GM21786 (cell line): ENCODE data around the gene ZMYM2.

Source experiments
- ATAC-seq: cut with Tn5 transposase; IDR thresholded peaks from one replicate; pipeline ENCODE4 v1.9.1; 2021; ENCODE audit not compliant: unreplicated experiment

ZMYM2 gene

DNA sequence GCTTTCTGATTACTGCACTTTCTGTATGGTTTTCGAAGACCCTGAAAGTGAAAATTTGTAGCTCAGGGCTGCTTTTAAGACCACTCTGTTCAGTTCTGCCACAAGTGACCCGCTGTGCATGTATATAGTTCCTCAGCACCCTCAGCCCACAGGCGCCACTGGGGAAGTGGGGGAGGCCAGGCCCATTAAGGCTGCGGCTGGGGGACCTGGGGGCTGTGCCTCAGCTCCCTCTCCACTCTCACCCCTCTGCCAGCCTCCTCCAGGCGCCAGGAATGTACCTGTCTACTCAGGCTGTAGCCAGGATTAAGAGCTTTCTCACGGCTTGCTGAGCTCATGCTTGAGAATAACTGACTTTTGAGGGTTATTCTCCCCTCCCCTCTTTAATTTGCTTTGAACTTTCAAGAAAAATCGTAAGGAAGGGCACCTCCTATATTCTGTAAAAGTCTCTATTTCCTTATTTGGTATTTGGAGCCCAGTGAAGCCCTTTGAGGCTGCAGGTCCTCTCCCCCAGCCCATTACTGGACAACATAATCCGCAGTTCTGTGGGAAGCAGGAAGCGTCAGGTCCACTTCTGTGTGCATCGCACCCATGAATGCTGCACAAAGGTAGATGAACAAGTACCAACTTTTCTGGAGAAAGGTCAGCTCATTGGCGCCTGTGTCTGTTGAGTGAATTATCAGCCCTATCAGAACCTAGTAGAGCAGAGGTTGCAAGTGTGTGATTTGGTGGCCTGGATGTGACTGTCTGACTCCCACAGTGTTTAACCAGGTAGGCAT, 172.7 kb downstream of the ZMYM2 start:
- ATAC-seq: no peak

DNA sequence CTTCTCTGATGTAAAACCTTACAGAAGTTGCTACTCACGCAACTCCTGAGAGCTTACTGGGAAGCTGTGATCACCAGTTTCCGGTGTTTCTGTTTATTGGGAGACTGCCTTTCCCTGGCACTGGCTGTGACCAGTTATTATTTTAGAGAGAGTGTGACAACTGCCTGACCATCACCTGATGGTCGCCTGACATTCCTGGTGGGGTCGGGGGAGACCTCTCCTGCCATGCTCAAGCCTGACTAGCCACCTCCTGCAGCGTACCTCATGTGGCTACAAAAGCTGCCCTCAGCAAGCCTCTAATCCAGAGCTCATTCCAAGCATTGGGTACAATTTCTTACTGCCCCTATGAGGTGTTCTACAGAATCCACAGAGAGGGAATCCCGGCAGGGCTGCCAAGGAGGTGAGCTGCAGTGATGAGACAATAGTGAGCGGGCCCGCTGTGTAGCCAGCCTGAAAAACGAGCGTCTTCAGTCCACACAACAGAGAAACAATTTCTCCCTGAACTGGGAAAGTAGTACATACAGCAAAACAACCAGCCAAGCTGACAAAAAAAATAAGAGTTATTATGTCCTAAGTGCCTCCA, 173.6 kb downstream of the ZMYM2 start:
- ATAC-seq: no peak

DNA sequence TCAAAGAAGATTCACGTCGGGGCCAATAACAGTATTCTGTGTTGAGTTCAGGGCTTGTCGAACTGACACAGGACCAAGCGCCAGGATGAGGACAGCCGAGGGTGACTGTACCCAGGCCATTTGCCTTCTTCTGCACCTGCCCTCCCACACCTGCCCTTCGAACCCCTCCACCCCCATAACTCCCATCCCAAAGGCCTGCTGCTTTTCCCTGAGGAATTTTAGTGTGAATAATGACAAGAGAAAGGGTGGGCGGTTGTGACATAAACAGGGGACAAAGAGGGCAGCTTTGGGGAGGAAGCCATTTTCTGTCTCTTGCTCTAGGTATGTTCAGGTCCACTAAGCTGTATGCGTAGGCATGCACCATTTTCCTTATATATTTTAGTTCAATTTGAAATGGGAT, 176.2 kb downstream of the ZMYM2 start:
- no peak for ATAC-seq

DNA sequence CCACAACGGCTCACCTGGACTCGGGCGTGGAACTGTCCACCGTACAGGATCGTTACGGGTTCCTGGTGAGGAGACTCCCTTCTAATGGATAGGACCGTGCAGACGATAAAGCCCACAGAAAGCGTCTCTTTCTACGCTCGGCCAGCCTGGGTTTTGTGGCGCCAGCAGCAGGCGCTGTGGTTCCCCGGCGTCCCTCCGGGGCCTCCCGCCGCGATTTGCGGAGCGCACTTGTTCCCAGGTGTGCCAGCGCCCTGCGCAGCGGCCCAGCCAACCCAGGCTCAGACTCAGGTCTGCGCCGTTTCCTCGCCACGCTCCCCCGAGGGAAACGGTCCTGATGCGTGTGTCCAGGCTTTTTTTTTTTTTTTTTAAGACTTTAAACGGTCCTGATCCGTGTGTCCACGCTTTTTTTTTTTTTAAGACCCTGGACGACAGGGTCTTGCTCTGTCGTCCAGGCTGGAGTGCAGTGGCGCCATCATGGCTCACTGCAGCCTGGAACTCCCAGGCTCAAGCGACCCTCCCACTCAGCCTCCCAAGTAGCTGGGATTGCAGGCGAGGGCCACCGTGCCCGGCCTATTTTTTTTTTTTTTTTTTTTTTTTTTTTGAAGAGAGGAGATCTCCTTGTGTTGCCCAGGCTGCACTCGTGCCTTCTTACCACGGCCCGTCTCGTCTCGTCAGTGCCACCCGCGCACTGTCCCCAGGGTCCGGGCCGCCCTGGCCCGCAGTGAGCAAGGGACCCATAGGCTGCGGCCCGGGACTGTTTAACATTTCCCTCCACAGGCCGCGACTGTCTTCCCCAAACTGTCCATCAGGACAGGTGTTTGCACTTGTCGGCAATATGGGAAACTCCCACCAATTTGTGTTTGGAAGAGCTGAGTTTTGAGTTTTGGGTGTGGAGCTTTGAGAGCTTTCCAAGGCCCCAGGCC, 178.5 kb downstream of the ZMYM2 start:
- no peak for ATAC-seq

DNA sequence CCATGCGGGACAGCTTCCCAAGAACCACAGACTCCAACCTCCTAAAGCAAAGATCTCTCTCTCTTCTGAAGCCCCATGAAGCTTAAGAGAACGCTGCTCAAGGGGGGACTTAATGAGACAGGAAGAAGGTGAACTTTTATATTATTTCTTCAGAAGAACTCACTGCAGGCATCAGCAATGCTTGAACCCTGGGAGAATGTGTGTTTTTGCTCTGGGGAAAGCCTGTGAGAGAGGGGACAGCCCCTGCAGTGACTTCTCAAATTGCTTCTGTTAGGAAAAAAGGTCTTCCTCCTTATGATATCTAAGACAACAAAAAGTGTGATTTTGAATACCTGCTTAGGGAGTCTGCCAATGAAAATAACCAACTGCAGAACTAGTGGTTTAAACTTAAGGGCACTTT, 179.3 kb downstream of the ZMYM2 start:
- no peak for ATAC-seq

DNA sequence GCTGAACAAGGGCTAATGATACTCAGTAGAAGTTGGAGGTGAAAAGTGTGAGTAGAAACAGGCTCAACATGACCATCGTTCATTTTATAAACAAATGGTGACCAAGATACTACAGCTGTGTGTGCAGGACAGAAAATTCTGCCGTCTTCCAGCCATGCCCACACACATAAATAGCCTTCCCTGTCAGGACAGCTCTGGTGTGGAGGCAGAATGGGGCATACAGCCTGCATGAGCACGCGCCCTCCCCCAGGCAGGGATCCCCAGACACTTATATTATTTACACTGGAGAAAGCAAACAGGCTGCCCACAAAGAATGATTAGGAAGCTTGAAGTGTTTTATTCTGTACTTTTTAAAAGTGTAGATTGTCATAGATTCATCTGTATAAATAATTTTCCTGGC, 182.0 kb downstream of the ZMYM2 start:
- no peak for ATAC-seq
